Type B pancreatic cell (in vitro differentiated cells): ENCODE measurements around the gene CELF5. TPM values are rescaled to one million over a fixed set of nuclear protein-coding genes. Genes with fewer than 3 reads are reported as not detected.
"Not testable (repeated sequence)": the region's sequence is repeated elsewhere in the genome, so short reads cannot be mapped to it uniquely, and the experiment has no call there.

Experiments used
- DNase-seq: peaks from one replicate; pipeline ENCODE4 v3.0.0; 2021; ENCODE audit warnings: mixed read lengths; ENCODE audit not compliant: unreplicated experiment; ENCODE audit errors: extremely low spot score
- H3K27ac Mint-ChIP-seq: 2 replicates; pipeline ENCODE4 v1.8.0; 2021; ENCODE audit warnings: mild to moderate bottlenecking, mixed read lengths
- H3K27me3 Mint-ChIP-seq: 2 replicates; pipeline ENCODE4 v1.8.0; 2021; ENCODE audit warnings: mixed read lengths
- H3K36me3 Mint-ChIP-seq: 2 replicates; pipeline ENCODE4 v1.8.0; 2021; ENCODE audit warnings: mixed read lengths
- H3K4me1 Mint-ChIP-seq: one replicate; pipeline ENCODE4 v1.8.0; 2021; ENCODE audit warnings: mixed read lengths; ENCODE audit not compliant: unreplicated experiment
- H3K4me3 Mint-ChIP-seq: 2 replicates; pipeline ENCODE4 v1.8.0; 2021; ENCODE audit warnings: mild to moderate bottlenecking, mixed read lengths
- H3K9me3 Mint-ChIP-seq: 2 replicates; pipeline ENCODE4 v1.8.0; 2021; ENCODE audit warnings: mixed read lengths
- total RNA-seq: library from RNA; stranded (reverse); gene quantifications from 2 replicates; pipeline ENCODE4 v1.2.1, GENCODE V29; 2021; ENCODE audit warnings: low replicate concordance
- TF ChIP-seq, protein P1 (sequence below): fragments of 200-600 bp; sonication (generic); conservative IDR thresholded peaks from 2 replicates; pipeline ENCODE4 v1.5.0; 2021; ENCODE audit warnings: antibody characterized with exemption, mild to moderate bottlenecking

Gene CELF5
- total RNA-seq, 1 donor from 2014 or later, result 2.6 TPM

DNA sequence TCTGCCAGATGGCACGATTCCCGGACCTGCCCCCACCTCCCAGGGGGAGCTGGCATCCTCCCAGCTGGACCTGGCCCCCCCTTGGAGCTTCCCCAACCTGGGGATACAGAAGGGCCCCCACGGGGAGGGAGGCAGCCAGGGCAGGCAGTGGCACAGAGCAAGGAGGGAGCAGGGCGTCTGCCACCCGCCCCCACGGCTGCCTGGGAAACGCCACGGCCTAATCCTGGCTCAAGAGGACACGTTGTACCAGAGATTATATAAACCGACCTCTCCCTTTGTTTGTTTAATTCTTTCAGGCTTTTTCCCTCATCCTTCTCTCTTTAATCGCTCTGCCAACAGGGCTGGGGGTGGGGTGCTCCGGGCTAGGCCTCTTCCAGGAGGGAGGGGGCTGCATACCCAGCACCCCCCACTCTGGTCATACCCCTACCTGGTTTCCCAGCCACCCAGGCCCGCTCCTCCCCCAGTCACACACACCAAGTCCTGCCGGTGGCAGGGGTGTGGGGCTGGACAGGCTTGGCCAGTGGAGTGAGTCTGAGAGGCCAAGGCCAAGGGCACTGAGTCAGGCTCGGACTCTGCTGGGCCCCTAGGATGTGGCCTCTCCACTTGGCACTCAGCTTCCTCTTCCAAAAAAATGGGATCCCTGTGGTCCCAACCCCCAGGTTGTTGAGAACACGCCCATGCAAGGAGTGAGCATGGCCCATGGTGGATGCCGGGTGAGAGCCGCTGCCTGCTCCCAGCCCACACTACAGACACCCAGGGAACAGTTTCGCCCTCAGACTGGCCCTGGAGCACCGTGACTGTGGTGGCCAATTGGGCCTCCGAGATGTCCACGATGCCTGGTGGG is 112.4 kb downstream of the CELF5 start:
- Mint-ChIP-seq H3K36me3 (no peaks in the 10 kb centered on the region), H3K4me1 (no peaks in the 10 kb centered on the region), H3K4me3 (no peak overlapping the region), H3K27me3 (peaks cover 37% of the 10 kb centered on the region), H3K9me3 (no peaks in the 10 kb centered on the region), H3K27ac (no peak overlapping the region)
- TF ChIP-seq, protein P1, sequence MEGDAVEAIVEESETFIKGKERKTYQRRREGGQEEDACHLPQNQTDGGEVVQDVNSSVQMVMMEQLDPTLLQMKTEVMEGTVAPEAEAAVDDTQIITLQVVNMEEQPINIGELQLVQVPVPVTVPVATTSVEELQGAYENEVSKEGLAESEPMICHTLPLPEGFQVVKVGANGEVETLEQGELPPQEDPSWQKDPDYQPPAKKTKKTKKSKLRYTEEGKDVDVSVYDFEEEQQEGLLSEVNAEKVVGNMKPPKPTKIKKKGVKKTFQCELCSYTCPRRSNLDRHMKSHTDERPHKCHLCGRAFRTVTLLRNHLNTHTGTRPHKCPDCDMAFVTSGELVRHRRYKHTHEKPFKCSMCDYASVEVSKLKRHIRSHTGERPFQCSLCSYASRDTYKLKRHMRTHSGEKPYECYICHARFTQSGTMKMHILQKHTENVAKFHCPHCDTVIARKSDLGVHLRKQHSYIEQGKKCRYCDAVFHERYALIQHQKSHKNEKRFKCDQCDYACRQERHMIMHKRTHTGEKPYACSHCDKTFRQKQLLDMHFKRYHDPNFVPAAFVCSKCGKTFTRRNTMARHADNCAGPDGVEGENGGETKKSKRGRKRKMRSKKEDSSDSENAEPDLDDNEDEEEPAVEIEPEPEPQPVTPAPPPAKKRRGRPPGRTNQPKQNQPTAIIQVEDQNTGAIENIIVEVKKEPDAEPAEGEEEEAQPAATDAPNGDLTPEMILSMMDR, result no peak
- no peak for DNase-seq

DNA sequence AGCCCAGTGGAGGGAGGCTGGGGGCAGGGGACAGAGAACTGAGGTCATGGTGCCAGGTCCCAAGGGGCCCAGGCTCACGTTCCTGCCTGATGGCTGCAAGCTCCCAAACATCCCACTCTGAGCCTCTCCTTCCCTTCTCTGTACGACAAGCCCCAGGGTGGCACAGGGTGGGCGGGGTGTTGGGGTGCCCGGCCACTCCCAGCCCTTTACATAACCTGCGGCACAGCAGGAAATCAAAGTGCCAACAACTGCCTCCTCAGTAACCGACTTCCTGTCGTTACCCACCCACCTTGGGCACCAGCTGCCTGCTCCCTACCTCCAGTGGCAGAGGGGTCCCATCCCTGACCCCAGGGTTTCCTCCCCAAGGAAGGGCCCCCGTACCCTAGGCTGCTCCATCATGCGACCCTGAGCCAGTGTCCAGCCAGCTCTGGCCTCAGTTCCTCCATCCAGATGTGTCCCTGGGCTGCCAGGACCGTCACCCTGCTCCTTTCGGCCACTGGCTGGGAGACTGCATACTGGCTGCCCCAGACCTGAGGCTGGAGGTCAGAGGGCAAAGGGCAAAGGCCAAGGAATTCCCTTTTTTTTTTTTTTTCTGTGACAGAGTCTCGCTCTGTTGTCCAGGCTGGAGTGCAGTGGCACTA is 114.2 kb downstream of the CELF5 start:
- Mint-ChIP-seq H3K9me3 (no peaks in the 10 kb centered on the region), H3K4me3 (no peak overlapping the region), H3K4me1 (no peaks in the 10 kb centered on the region), H3K36me3 (no peaks in the 10 kb centered on the region), H3K27me3 (peaks cover 25% of the 10 kb centered on the region), H3K27ac (no peak overlapping the region)
- DNase-seq, result no peak
- TF ChIP-seq, protein P1, result no peak

DNA sequence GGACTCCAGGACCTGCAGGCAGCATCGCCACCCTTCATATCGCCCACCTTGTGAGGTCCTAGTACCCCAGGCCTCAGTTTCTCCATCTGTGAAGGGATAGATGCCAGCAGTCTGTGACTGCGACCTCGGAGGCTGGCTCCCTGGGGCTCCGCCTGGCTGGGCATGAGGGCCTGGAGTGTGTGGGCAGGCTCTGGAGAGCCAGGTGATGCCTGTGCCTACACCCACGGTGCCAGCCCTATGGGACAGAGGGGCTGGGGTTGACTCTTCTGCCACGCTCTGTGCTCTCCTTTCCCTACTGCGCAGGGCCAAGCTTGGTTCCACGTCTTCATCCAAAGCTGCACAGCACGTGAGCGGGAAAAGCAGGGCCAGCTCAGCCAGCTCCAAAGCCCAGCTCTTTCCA is 115.9 kb downstream of the CELF5 start:
- TF ChIP-seq, protein P1, result no peak
- H3K9me3 Mint-ChIP-seq, result no peaks in the 10 kb centered on the region
- H3K27ac Mint-ChIP-seq, result no peak overlapping the region
- H3K4me1 Mint-ChIP-seq, result no peaks in the 10 kb centered on the region
- no peak overlapping the region for H3K4me3 Mint-ChIP-seq
- no peak for DNase-seq
- peaks cover 14% of the 10 kb centered on the region for H3K27me3 Mint-ChIP-seq
- H3K36me3 Mint-ChIP-seq, result no peaks in the 10 kb centered on the region

DNA sequence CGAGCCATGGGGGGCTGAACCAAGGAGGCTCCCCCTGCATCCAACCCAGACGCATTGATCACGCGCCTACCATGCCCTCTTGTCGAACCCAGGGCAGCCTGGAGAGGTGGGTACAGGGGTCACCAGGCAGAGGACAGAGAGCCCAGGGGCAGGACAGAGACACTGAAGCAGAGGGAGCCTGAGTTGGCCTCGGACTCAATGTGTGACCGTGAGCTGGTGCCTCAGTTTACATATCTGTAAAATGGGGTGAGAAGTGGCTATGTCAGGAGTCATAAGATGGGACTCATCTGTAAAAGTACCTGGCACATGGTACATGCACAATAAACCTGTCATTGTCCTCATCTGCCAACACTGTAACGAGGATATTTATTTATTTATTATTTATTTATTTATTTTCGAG is 117.8 kb downstream of the CELF5 start:
- Mint-ChIP-seq H3K4me3 (no peak overlapping the region), H3K36me3 (no peaks in the 10 kb centered on the region), H3K4me1 (peaks cover 2% of the 10 kb centered on the region), H3K27me3 (peaks cover 9% of the 10 kb centered on the region), H3K27ac (no peak overlapping the region), H3K9me3 (no peaks in the 10 kb centered on the region)
- DNase-seq, result no peak
- TF ChIP-seq, protein P1, result no peak

DNA sequence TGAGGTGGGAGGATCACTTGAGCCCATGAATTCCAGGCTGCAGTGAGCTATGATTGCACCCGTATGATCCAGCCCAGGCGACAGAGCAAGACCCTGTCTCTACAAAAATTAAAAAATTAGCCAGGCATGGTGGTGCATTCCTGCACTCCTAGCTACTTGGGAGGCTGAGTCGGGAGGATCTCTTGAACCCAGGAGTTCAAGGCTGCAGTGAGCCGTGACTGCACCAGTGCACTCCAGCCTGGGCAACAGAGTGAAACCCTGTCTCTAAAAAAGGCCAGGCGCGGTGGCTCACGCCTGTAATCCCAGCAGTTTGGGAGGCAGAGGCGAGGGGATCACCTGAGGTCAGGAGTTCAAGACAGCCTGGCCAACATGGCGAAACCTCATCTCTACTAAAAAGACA is 118.5 kb downstream of the CELF5 start:
- not testable (repeated sequence) for H3K9me3 Mint-ChIP-seq, H3K4me1 Mint-ChIP-seq, DNase-seq, H3K36me3 Mint-ChIP-seq, H3K27ac Mint-ChIP-seq, H3K4me3 Mint-ChIP-seq
- peaks cover 15% of the 10 kb centered on the region for H3K27me3 Mint-ChIP-seq
